Left kidney (tissue), 2 donors: Measurements from ENCODE around the gene SPATA13. TPM values are rescaled to one million over a fixed set of nuclear protein-coding genes. Genes with fewer than 3 reads are reported as not detected.
"Not testable (repeated sequence)": the region's sequence is repeated elsewhere in the genome, so short reads cannot be mapped to it uniquely, and the experiment has no call there.

ENCODE experiments used
- DNase-seq: peaks from one replicate; pipeline ENCODE4 v3.0.0-alpha.2; 2013
- polyA plus RNA-seq: library from polyadenylated mRNA; unstranded; fragments of 120-200 nt; gene quantifications from one replicate; pipeline ENCODE4 v1.2.1, GENCODE V29; 2013; ENCODE audit not compliant: insufficient read length

Gene SPATA13
- polyA plus RNA-seq, 1 donor: 68.1 TPM

DNA sequence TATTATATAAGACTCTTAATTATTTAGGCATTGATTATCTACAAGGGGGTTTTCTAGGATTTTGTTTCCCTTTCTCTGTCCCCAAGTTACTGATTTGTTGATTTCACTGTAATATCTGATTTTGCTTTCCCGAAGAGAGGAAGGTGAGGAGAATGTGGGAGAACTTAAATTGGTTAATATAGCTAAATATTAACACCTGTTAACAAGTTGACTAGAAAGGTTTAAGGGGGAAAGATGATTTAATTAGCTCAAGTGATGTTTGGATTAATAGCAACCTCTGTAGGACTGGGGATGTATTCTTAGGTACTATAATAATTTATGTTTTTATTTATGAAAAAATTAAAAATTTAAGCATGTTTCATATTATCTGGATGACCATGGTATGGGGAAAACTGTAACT, 35.1 kb downstream of the SPATA13 start:
- DNase-seq: no peak

DNA sequence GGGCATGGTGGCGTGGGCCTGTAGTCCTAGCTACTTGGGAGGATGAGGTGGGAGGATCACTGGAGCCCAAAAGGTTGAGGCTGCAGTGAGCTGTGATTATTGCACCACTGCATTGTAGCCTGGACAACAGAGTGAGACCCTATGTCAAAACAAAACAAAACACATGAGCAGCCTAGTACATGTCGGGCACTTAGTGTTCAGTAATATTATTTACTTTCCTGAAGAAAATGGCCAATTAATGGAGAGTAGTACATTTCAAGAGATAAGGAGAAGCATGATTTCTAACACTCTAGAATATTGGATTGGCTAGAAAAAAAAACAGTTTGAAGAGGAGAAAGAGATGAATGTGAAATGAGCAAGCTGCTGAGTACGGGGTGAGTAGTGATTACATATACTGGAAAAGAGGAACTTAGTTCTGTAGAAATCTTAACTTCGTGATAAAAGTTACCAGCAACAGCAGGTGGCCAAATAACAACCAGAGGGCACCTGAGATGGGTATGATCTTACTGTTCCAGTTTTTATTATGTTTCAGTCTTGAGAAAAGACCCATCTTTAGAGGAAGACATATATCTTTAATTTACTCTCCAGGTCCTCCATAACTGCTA, 36.2 kb downstream of the SPATA13 start:
- DNase-seq: no peak

DNA sequence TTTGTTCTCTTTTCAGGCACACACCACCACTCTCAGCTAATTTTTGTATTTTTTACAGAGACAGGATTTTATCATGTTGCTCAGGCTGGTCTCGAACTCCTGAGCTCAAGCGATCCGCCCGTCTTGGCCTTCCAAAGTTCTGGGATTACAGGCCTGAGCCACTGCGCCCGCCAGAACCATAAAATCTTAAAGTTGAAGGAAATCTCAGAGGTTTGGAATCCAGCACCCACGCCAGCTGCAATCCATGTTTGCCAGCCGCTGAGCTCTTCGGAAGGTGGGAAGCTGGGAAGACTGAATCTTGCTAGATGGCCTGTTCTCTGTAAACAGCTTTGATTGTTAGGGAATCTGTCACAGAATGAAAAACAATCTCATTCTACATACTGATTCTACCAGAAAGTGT, 38.5 kb downstream of the SPATA13 start:
- no peak for DNase-seq

GRCh38 chr13:24202215-24202614, 41.7 kb downstream of the SPATA13 start:
- no peak for DNase-seq

GRCh38 chr13:24203273-24203672, 42.8 kb downstream of the SPATA13 start:
- DNase-seq: no peak

DNA sequence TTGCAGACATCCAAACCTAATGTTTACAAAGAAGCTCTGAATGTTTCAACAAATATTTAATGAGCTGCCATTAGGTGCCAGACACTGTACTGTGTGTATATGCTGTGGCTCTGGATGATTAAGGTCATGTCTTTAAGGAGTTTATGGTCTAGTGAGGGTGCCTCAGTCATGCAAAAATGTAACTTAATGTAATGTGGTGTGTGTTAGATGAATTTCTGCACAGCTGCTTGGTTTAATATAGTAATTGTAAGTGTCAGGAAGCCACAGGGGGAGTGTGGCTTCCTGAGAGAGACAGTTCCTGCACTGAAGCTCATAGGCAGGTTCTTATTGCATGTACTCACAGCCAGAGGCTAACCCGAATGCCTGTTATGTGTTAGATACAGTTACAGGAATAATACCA, 43.3 kb downstream of the SPATA13 start:
- no peak for DNase-seq

GRCh38 chr13:24205076-24205475, 44.6 kb downstream of the SPATA13 start:
- DNase-seq: not testable (repeated sequence)

DNA sequence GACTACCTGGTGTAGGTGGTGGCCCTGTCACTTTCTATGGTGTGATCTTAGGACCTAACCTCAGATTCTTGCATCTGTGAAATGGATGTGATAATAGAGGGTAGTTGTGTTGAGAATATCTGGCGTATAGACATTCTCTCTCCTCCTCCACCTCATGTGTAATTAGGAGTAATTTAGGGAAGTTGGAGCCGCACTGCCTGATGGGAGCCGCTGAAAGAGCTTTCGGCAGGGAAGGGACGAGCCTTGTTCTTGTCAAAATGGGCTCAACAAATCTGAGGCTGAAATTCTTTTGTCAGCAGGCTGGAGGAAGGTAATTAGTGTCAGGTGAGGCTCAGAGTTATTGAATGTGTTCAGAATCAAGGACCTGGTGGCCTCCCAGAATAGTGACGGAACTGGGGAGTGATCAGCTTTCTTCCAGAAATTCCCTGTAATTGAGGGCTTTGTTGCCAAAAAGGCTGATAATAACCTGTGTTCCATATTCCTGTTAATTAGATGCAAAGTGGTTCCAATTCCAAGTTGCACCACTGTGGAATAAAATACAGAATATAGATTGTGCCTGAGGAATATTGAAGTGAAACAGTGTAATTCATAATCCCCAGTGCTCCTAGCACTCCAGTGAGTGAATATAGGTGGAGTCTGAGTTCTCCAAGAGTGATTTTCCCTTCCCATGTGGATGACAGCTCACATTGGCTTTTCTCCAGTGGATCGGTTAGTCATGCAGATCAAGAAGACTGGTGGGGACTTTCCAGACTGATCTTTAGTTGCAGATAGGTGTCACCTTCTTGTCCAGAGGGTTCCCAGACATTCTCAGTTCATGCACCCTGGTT, 47.5 kb downstream of the SPATA13 start:
- no peak for DNase-seq

GRCh38 chr13:24209138-24209537, 48.6 kb downstream of the SPATA13 start:
- no peak for DNase-seq

GRCh38 chr13:24212254-24212653, 51.7 kb downstream of the SPATA13 start:
- DNase-seq: no peak

GRCh38 chr13:24212674-24213073, 52.2 kb downstream of the SPATA13 start:
- DNase-seq: no peak

GRCh38 chr13:24213932-24214331, 53.4 kb downstream of the SPATA13 start:
- no peak for DNase-seq

DNA sequence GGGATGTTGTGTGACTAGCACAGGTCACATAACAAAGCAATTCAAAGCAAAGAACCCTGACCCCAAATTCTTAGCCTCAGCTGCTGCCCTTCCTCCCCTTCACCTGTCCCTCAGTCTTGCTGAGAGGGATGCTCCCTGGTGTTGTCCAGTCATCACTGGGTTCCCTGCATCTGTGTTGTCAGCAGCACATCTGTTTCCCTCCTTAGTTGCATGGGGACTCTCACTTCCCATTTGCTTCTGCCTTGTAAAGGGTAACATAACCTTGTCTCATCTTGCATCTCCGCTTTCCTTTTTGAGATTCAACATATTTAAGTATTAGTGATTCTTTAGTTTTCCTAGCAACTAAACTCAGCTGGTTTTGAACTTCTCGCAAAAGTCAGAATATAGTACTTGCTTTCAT, 54.0 kb downstream of the SPATA13 start:
- no peak for DNase-seq

DNA sequence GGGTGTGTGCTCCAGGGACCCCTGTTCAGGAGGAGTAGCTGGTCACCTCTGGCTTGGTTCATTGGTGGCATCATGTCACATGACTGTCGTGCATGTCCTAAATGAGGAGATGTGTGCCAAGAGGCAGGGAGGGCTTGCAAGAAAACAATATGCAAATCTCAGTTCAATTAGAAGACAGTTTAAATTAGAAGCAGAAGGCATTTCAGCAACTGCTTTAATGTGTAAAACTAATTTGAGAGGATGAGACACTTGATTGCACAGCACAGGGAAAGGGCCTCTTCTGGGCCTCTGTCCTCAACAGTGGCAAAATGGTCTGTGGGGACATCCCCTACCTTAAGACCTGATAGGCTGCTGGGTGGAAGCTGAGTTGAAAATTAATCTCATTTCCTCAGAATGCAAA, 54.6 kb downstream of the SPATA13 start:
- DNase-seq: no peak

DNA sequence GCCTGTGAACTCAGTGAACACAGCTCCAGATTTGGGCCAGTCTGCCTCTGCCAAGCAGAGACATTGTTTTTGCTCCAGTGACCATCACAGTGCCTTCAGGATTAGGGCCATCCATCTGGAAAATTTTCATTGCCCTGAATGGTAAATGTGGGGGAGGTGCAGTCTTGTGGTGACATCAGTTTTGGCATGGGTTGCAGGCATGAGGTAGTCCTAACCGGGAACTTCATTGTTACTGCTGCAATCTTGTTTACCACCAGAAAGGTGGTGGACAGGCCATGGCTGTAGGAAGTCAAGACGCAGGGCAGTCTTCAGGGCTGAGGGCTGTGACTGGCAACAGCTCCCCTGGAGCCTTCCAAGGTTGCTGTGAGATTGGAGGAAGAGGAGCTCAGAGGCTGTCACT, 55.2 kb downstream of the SPATA13 start:
- no peak for DNase-seq

DNA sequence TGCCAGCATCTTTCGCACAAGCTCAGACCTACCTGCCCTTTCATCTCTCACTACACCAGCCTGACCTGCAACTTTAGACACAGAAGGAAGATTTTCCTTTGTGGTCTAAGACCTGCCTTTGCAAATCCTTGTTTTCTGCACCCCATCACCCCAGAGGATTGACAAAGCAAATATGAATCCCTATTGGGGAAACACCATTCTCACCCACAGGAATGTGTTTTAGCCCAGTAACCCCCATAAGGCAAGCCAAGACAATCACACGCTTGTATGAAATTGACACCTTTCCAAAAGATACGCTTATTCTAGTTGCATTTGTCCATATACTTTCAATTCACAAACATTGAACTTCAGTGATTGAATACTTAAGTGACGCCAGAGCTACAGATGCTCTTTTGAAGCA, 55.7 kb downstream of the SPATA13 start:
- no peak for DNase-seq

DNA sequence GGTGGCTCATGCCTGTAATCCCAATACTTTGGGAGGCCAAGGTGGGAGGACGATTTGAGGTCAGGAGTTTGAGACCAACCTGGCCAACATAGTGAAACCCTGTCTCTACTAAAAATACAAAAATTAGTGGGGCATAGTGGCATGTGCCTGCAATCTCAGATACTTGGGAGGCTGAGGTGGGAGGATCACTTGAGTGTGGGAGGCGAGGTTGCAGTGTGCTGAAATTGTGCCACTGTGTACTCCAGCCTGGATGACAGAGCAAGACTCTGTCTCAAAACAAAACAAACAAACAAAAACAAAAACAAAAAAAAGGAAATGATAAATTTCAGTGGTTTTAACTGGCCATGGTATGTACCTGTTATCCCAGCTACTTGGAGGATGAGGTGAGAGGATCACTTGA, 56.3 kb downstream of the SPATA13 start:
- DNase-seq: not testable (repeated sequence)

DNA sequence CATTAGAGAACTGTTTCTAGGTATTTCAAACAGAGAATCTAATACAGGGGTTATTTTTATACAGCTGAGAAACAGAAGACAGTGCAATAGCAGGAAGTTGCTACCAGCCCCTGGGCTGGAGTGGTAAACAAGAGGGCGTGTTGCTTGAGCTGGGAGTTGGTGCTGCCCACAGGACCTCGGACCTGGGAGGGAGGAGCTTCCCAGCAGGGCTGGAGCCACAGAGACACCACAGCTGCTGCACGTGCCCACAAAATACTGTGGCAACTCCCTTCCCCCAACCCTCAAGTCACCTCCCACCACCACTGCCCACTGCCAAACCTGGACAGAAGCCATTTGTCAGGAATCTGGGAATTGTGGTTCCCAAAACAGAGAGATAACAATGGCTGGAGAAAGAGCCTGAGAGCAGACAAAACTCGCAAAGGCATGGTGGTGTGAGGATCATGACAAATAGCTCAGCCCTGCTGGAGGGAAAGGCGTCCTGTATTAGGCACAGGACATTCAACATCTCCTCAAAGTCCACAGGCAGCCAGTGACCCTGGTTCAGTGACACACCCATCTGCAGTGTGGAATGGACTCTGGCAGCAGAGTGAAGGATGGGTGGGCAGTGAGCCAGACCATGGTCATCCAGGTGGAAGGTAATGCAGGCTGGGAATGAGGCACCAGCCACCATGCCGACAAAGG, 57.2 kb downstream of the SPATA13 start:
- DNase-seq: no peak

GRCh38 chr13:24218338-24218737, 57.8 kb downstream of the SPATA13 start:
- no peak for DNase-seq

DNA sequence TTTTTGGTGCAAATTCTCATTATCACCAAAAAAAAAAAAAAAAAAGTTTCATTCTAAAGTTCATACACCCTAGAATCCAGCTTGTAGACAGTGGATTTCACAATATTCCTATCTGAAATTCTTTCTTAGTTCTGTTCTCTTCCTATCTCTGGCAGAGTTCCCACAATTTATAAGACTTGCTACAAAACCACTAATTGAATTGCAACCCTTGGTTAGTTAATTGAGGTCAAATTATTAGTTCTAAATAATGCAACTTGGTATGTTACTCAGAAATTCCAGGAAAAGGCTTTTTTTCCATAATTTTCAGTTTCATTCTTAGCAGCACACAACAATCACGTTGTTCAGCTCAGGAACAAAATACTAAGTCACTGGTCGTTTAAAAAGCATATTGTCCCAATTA, 58.5 kb downstream of the SPATA13 start:
- no peak for DNase-seq

DNA sequence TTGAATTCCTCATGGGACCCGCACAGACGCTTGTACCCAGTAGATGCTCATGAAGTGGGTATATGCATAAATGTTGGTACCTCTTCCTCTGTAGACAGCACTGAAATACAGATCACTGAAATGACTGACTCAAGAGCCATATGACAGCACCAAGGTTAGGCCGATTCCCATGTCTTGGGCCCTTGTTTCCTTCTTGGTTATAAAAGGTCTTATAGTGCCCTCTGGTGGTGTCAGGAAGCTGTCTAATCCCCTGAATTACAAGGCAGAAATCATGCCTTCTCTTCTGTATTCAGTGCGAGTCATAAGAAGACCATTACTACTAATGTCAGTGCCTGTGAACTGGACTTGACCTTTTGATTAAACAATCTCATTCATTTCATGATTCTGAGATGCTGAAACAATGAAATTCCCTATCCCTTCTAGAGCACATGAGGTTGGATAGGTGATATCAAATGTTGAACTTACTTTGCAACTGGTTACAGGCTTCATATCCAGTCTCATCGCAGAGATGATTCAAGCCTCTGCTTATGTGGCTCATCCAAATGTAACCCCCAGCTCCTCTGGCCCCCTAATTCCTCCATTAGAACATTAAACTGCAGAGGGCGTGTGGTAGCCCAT, 59.7 kb downstream of the SPATA13 start:
- DNase-seq: peak; percentile 76

- DNase-seq: no peak
Observed at GRCh38 chr13:24221007-24221406, 60.5 kb downstream of the SPATA13 start.

- DNase-seq: no peak
Observed at GRCh38 chr13:24222756-24223155, 62.2 kb downstream of the SPATA13 start.
